Measurements from ENCODE around the gene IL36RN. TPM values are rescaled to one million over a fixed set of nuclear protein-coding genes. Genes with fewer than 3 reads are reported as not detected.

Gene IL36RN
- total and polyA plus RNA-seq, 2 experiments from 2014 or later = not detected

GRCh38 chr2:113057117-113057516 is 1.9 kb upstream of the IL36RN start:
- Histone ChIP-seq H3K4me1 (ENCODE audit: low read depth) (no peaks in the 10 kb centered on the region), H3K4me3 (no peak overlapping the region), H3K27me3 (no peaks in the 10 kb centered on the region), H3K36me3 (no peaks in the 10 kb centered on the region), H3K9me3 (ENCODE audit: low read depth) (no peaks in the 10 kb centered on the region), H3K27ac (no peak overlapping the region)
- DNase-seq (ENCODE audit: low read depth in 1 of 2, low spot score in 1 of 2) = no peak
- no peak for TF ChIP-seq CTCF (IDR thresholded peaks at IDR 0.05; ENCODE audit: low read depth, low read length)

- DNase-seq (ENCODE audit: low read depth in 1 of 2, low spot score in 1 of 2) = no peak
- H3K9me3 ChIP-seq (ENCODE audit: low read depth) = no peaks in the 10 kb centered on the region
- H3K27ac ChIP-seq = no peak overlapping the region
- no peak for TF ChIP-seq CTCF (IDR thresholded peaks at IDR 0.05; ENCODE audit: low read depth, low read length)
- H3K36me3 ChIP-seq = no peaks in the 10 kb centered on the region
- H3K27me3 ChIP-seq = no peaks in the 10 kb centered on the region
- no peak overlapping the region for H3K4me3 ChIP-seq
- no peaks in the 10 kb centered on the region for H3K4me1 ChIP-seq (ENCODE audit: low read depth)
Measured at GRCh38 chr2:113058411-113058994, 495 bp upstream of the IL36RN start.

- Histone ChIP-seq H3K27me3 (no peaks in the 10 kb centered on the region), H3K4me3 (no peak overlapping the region), H3K27ac (no peak overlapping the region), H3K36me3 (no peaks in the 10 kb centered on the region), H3K4me1 (ENCODE audit: low read depth) (no peaks in the 10 kb centered on the region), H3K9me3 (ENCODE audit: low read depth) (no peaks in the 10 kb centered on the region)
- no peak for TF ChIP-seq CTCF (IDR thresholded peaks at IDR 0.05; ENCODE audit: low read depth, low read length)
- peak in 1 of 2 donors; percentile 17 for DNase-seq (ENCODE audit: low read depth in 1 of 2, low spot score in 1 of 2)
Measured at GRCh38 chr2:113060396-113060795, 1.4 kb downstream of the IL36RN start.

GRCh38 chr2:113060796-113061195 is 1.8 kb downstream of the IL36RN start:
- no peak for DNase-seq (ENCODE audit: low read depth in 1 of 2, low spot score in 1 of 2)
- no peaks in the 10 kb centered on the region for H3K36me3 ChIP-seq
- H3K4me1 ChIP-seq (ENCODE audit: low read depth) = no peaks in the 10 kb centered on the region
- no peak overlapping the region for H3K27ac ChIP-seq
- H3K9me3 ChIP-seq (ENCODE audit: low read depth) = no peaks in the 10 kb centered on the region
- no peak for TF ChIP-seq CTCF (IDR thresholded peaks at IDR 0.05; ENCODE audit: low read depth, low read length)
- H3K27me3 ChIP-seq = no peaks in the 10 kb centered on the region
- H3K4me3 ChIP-seq = no peak overlapping the region

GRCh38 chr2:113061241-113061640 is 2.2 kb downstream of the IL36RN start:
- no peak overlapping the region for H3K4me3 ChIP-seq
- no peak for TF ChIP-seq CTCF (IDR thresholded peaks at IDR 0.05; ENCODE audit: low read depth, low read length)
- no peaks in the 10 kb centered on the region for H3K4me1 ChIP-seq (ENCODE audit: low read depth)
- DNase-seq (ENCODE audit: low read depth in 1 of 2, low spot score in 1 of 2) = no peak
- no peaks in the 10 kb centered on the region for H3K36me3 ChIP-seq
- no peak overlapping the region for H3K27ac ChIP-seq
- H3K27me3 ChIP-seq = no peaks in the 10 kb centered on the region
- H3K9me3 ChIP-seq (ENCODE audit: low read depth) = no peaks in the 10 kb centered on the region

All from cardiac muscle cell (in vitro differentiated cells and primary cell).